CD4-positive, alpha-beta T cell (primary cell): ENCODE measurements around the gene AGAP1. TPM values are rescaled to one million over a fixed set of nuclear protein-coding genes. Genes with fewer than 3 reads are reported as not detected.

Source experiments
- ATAC-seq: fragments of 200-7000 bp; cut with Tn5 transposase; one replicate; pipeline ENCODE4 v1.10.0; 2022; ENCODE audit warnings: mild to moderate bottlenecking; ENCODE audit not compliant: poor library complexity
- CTCF ChIA-PET: fragments of 350-600 bp; sonication (Branson Sonifier 250); formaldehyde crosslinking; loops from one replicate; lab custom pipeline; 2021; ENCODE audit warnings: antibody characterized with exemption, inconsistent platforms; lab: Charles Lee
- POLR2A ChIA-PET: fragments of 350-600 bp; sonication (Branson Sonifier 250); formaldehyde crosslinking; loops from one replicate; lab custom pipeline; 2021; ENCODE audit warnings: antibody characterized with exemption, inconsistent platforms; lab: Charles Lee
- DNase-seq, 14 experiments: peaks; one replicate each; pipeline ENCODE4 v3.0.0-alpha.2; 2013 to 2020; ENCODE audit warnings: mixed read lengths in 2 of 14
- H3K27ac ChIP-seq, 2 donors: one replicate each; pipeline versions ENCODE4 v1.5.1 to v1.7.0; 2013; ENCODE audit warnings: low read length in 2 of 2, low read depth in 1 of 2, mild to moderate bottlenecking in 1 of 2
- H3K27me3 ChIP-seq, 2 experiments: 1 replicate in 1 of 2; 2 replicates in 1 of 2; pipeline versions ENCODE4 v1.6.1 to v1.7.0; 2013; ENCODE audit warnings: low read length in 2 of 2, control low read depth in 1 of 2, mild to moderate bottlenecking in 1 of 2, moderate library complexity in 1 of 2; ENCODE audit not compliant: insufficient read depth in 2 of 2, control insufficient read depth in 1 of 2
- H3K36me3 ChIP-seq: one replicate; pipeline ENCODE4 v1.6.1; 2013; ENCODE audit warnings: low read length, control low read depth; ENCODE audit not compliant: insufficient read depth
- H3K4me1 ChIP-seq: one replicate; pipeline ENCODE4 v1.6.1; 2013; ENCODE audit warnings: low read length, control low read depth; ENCODE audit not compliant: insufficient read depth
- H3K4me3 ChIP-seq: one replicate; pipeline ENCODE4 v1.5.1; 2013; ENCODE audit warnings: mild to moderate bottlenecking, low read length, moderate library complexity
- H3K9me3 ChIP-seq, 2 experiments: 1 replicate in 1 of 2; 2 replicates in 1 of 2; pipeline versions ENCODE4 v1.6.1 to v1.7.0; 2013; ENCODE audit warnings: low read length in 2 of 2, mild to moderate bottlenecking in 2 of 2, control low read depth in 1 of 2, moderate library complexity in 1 of 2; ENCODE audit not compliant: control insufficient read depth in 1 of 2, insufficient read depth in 1 of 2
- H3K27ac Mint-ChIP-seq: one replicate; pipeline ENCODE4 v1.8.0; 2020; ENCODE audit warnings: mixed read lengths
- H3K27me3 Mint-ChIP-seq: one replicate; pipeline ENCODE4 v1.8.0; 2021; ENCODE audit warnings: mixed read lengths
- H3K36me3 Mint-ChIP-seq: one replicate; pipeline ENCODE4 v1.8.0; 2021; ENCODE audit warnings: low read depth, mixed read lengths
- H3K4me1 Mint-ChIP-seq: one replicate; pipeline ENCODE4 v1.8.0; 2021; ENCODE audit warnings: low read depth, mixed read lengths
- H3K4me3 Mint-ChIP-seq: one replicate; pipeline ENCODE4 v1.8.0; 2020; ENCODE audit warnings: mild to moderate bottlenecking, mixed read lengths
- H3K9me3 Mint-ChIP-seq: one replicate; pipeline ENCODE4 v1.8.0; 2020; ENCODE audit warnings: mixed read lengths
- intact Hi-C, 2 experiments: fragments of 100-400 bp; cut with DNase I in 1 of 2; cut with micrococcal nuclease in 1 of 2; formaldehyde crosslinking; loops; one replicate each; pipeline versions ENCODE4 v1.15.1 to v1.9.0; 2023 to 2025; cut with DNase I, micrococcal nuclease
- total RNA-seq, 174 experiments: library from RNA in 2 of 174; stranded (reverse) in 2 of 174; gene quantifications; one replicate each; pipeline ENCODE4 v1.2.3 and lab custom pipeline; 2021 to 2026
- TF ChIP-seq, protein P1 (sequence below): fragments of 200-600 bp; IDR thresholded peaks from one replicate; pipeline ENCODE4 v1.8.0; 2022; ENCODE audit warnings: antibody characterized with exemption, mild to moderate bottlenecking

The AGAP1 gene
- total RNA-seq, 2 experiments from 2014 or later: 2.6 to 3.1 TPM

- Mint-ChIP-seq H3K4me1 (peaks cover 13% of the 10 kb centered on the region), H3K27me3 (peaks cover 64% of the 10 kb centered on the region), H3K9me3 (no peaks in the 10 kb centered on the region), H3K36me3 (no peaks in the 10 kb centered on the region), H3K4me3 (no peak overlapping the region), H3K27ac (no peak overlapping the region)
- Histone ChIP-seq H3K4me1 (peaks cover 5% of the 10 kb centered on the region), H3K4me3 (no peak overlapping the region), H3K9me3 (no peaks in the 10 kb centered on the region), H3K36me3 (no peaks in the 10 kb centered on the region), H3K27me3 (peaks cover 30 to 55% of the 10 kb centered on the region in 2 experiments), H3K27ac (no peak overlapping the region)
- no peak for ATAC-seq
- DNase-seq: no peak
- TF ChIP-seq, protein P1, sequence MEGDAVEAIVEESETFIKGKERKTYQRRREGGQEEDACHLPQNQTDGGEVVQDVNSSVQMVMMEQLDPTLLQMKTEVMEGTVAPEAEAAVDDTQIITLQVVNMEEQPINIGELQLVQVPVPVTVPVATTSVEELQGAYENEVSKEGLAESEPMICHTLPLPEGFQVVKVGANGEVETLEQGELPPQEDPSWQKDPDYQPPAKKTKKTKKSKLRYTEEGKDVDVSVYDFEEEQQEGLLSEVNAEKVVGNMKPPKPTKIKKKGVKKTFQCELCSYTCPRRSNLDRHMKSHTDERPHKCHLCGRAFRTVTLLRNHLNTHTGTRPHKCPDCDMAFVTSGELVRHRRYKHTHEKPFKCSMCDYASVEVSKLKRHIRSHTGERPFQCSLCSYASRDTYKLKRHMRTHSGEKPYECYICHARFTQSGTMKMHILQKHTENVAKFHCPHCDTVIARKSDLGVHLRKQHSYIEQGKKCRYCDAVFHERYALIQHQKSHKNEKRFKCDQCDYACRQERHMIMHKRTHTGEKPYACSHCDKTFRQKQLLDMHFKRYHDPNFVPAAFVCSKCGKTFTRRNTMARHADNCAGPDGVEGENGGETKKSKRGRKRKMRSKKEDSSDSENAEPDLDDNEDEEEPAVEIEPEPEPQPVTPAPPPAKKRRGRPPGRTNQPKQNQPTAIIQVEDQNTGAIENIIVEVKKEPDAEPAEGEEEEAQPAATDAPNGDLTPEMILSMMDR: no peak
- CTCF ChIA-PET: no interaction called here
- intact Hi-C loops: no loop called here
- POLR2A ChIA-PET: no interaction called here
Observed at GRCh38 chr2:235669983-235670962, 176.4 kb downstream of the AGAP1 start.

GRCh38 chr2:235670974-235671787 is 177.3 kb downstream of the AGAP1 start:
- Histone ChIP-seq H3K4me3 (peak overlapping the region; percentile 24), H3K27ac (no peak overlapping the region), H3K4me1 (peaks cover 5% of the 10 kb centered on the region), H3K9me3 (no peaks in the 10 kb centered on the region), H3K36me3 (no peaks in the 10 kb centered on the region), H3K27me3 (peaks cover 27 to 46% of the 10 kb centered on the region in 2 experiments)
- Mint-ChIP-seq H3K4me3 (peak overlapping the region; percentile 57), H3K27me3 (peaks cover 66% of the 10 kb centered on the region), H3K27ac (no peak overlapping the region), H3K9me3 (no peaks in the 10 kb centered on the region), H3K36me3 (no peaks in the 10 kb centered on the region), H3K4me1 (peaks cover 13% of the 10 kb centered on the region)
- intact Hi-C loops: no loop called here
- POLR2A ChIA-PET: no interaction called here
- TF ChIP-seq, protein P1: no peak
- CTCF ChIA-PET: no interaction called here
- DNase-seq: peak in 1 of 14 experiments; percentile 14
- ATAC-seq: no peak

- ChIA-PET CTCF (no interaction called here), POLR2A (no interaction called here)
- Mint-ChIP-seq H3K9me3 (no peaks in the 10 kb centered on the region), H3K27ac (no peak overlapping the region), H3K4me1 (peaks cover 13% of the 10 kb centered on the region), H3K27me3 (peaks cover 61% of the 10 kb centered on the region), H3K36me3 (no peaks in the 10 kb centered on the region), H3K4me3 (no peak overlapping the region)
- DNase-seq: no peak
- no peaks in the 10 kb centered on the region for H3K9me3 ChIP-seq
- peaks cover 17 to 35% of the 10 kb centered on the region in 2 experiments for H3K27me3 ChIP-seq
- TF ChIP-seq, protein P1: no peak
- H3K36me3 ChIP-seq: no peaks in the 10 kb centered on the region
- H3K4me1 ChIP-seq: peaks cover 2% of the 10 kb centered on the region
- H3K27ac ChIP-seq: no peak overlapping the region
- no peak for ATAC-seq
- H3K4me3 ChIP-seq: no peak overlapping the region
- intact Hi-C loops: no loop called here
Observed at GRCh38 chr2:235672720-235673119, 178.9 kb downstream of the AGAP1 start.
